ENCODE measurements around the gene HELZ.

Gene HELZ

GRCh38 chr17:67058036-67058435 is 187.0 kb downstream of the HELZ start:
- H3K4me3 ChIP-seq (ENCODE audit: control insufficient read depth, low read depth, low read length) = no peak overlapping the region
- TF ChIP-seq CTCF (conservative IDR thresholded peaks at IDR 0.05; ENCODE audit: control insufficient read depth, insufficient read depth, low read depth, low read length) = no peak
- DNase-seq (ENCODE audit: low read depth) = no peak

GRCh38 chr17:67056746-67057490 is 188.1 kb downstream of the HELZ start:
- H3K4me3 ChIP-seq (ENCODE audit: control insufficient read depth, low read depth, low read length) = no peak overlapping the region
- DNase-seq (ENCODE audit: low read depth) = no peak
- TF ChIP-seq CTCF (conservative IDR thresholded peaks at IDR 0.05; ENCODE audit: control insufficient read depth, insufficient read depth, low read depth, low read length) = no peak

- no peak for TF ChIP-seq CTCF (conservative IDR thresholded peaks at IDR 0.05; ENCODE audit: control insufficient read depth, insufficient read depth, low read depth, low read length)
- no peak for DNase-seq (ENCODE audit: low read depth)
- H3K4me3 ChIP-seq (ENCODE audit: control insufficient read depth, low read depth, low read length) = no peak overlapping the region
These were observed 188.9 kb downstream of the HELZ start for GRCh38 chr17:67055811-67056745.

- H3K4me3 ChIP-seq (ENCODE audit: control insufficient read depth, low read depth, low read length) = no peak overlapping the region
- no peak for TF ChIP-seq CTCF (conservative IDR thresholded peaks at IDR 0.05; ENCODE audit: control insufficient read depth, insufficient read depth, low read depth, low read length)
- no peak for DNase-seq (ENCODE audit: low read depth)
These were observed 190.0 kb downstream of the HELZ start for GRCh38 chr17:67055041-67055443.

- no peak overlapping the region for H3K4me3 ChIP-seq (ENCODE audit: control insufficient read depth, low read depth, low read length)
- no peak for TF ChIP-seq CTCF (conservative IDR thresholded peaks at IDR 0.05; ENCODE audit: control insufficient read depth, insufficient read depth, low read depth, low read length)
- no peak for DNase-seq (ENCODE audit: low read depth)
These were observed 190.4 kb downstream of the HELZ start for GRCh38 chr17:67054608-67055007.

GRCh38 chr17:67054011-67054591 is 190.9 kb downstream of the HELZ start:
- no peak for TF ChIP-seq CTCF (conservative IDR thresholded peaks at IDR 0.05; ENCODE audit: control insufficient read depth, insufficient read depth, low read depth, low read length)
- H3K4me3 ChIP-seq (ENCODE audit: control insufficient read depth, low read depth, low read length) = no peak overlapping the region
- no peak for DNase-seq (ENCODE audit: low read depth)
